ENCODE measurements around the gene MYO1G. TPM values are rescaled to one million over a fixed set of nuclear protein-coding genes. Genes with fewer than 3 reads are reported as not detected.

MYO1G gene
- total RNA-seq, 2 donors from 2014 or later, result 0.78 to 2.2 TPM

GRCh38 chr7:44921607-44922350 is 57.0 kb downstream of the MYO1G start:
- no peaks in the 10 kb centered on the region for H3K4me1 ChIP-seq
- no peak overlapping the region for H3K27ac ChIP-seq
- H3K4me3 ChIP-seq, result no peak overlapping the region
- peak; percentile 96 for DNase-seq (ENCODE audit: low spot score)
- no peaks in the 10 kb centered on the region for H3K36me3 ChIP-seq
- H3K9me3 ChIP-seq, result no peaks in the 10 kb centered on the region
- TF ChIP-seq CTCF (IDR thresholded peaks at IDR 0.05), result peak; percentile 79 to 92
- H3K27me3 ChIP-seq, result no peaks in the 10 kb centered on the region

- DNase-seq (ENCODE audit: low spot score), result no peak
- Histone ChIP-seq H3K4me1 (no peaks in the 10 kb centered on the region), H3K36me3 (no peaks in the 10 kb centered on the region), H3K9me3 (no peaks in the 10 kb centered on the region), H3K27me3 (no peaks in the 10 kb centered on the region), H3K27ac (no peak overlapping the region), H3K4me3 (no peak overlapping the region)
- no peak for TF ChIP-seq CTCF (IDR thresholded peaks at IDR 0.05)
Measured at GRCh38 chr7:44920119-44920518, 58.7 kb downstream of the MYO1G start.

DNA sequence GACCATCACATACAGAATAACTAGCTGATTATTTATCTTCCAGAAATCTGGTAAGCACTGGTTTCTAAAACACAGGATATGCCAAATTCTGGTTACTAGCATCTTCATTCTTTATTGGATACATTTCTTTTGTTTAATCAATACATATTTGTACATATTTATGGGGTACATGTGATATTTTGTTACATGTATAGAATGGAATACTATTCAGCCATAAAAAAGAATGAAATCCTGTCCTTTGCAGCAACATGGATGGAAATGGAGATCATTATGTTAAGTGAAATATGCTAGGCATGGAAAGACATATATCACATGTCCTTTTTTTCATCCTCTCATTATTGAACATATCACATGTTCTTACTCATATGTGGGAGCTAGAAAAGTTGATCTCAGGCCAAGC is 60.8 kb downstream of the MYO1G start:
- no peak overlapping the region for H3K4me3 ChIP-seq

GRCh38 chr7:44917465-44917864 is 61.4 kb downstream of the MYO1G start:
- Histone ChIP-seq H3K4me3 (no peak overlapping the region), H3K36me3 (no peaks in the 10 kb centered on the region), H3K4me1 (peaks cover 0 to 2% of the 10 kb centered on the region in 2 donors), H3K27ac (no peak overlapping the region), H3K9me3 (no peaks in the 10 kb centered on the region), H3K27me3 (no peaks in the 10 kb centered on the region)
- no peak for DNase-seq (ENCODE audit: low spot score)
- no peak for TF ChIP-seq CTCF (IDR thresholded peaks at IDR 0.05)

More for the DNA sequence above, 60.8 kb downstream of the MYO1G start:
- DNase-seq (ENCODE audit: low spot score), result no peak
- Histone ChIP-seq H3K27me3 (no peaks in the 10 kb centered on the region), H3K4me1 (no peaks in the 10 kb centered on the region), H3K9me3 (no peaks in the 10 kb centered on the region), H3K27ac (no peak overlapping the region), H3K36me3 (no peaks in the 10 kb centered on the region)
- no peak for TF ChIP-seq CTCF (IDR thresholded peaks at IDR 0.05)

DNA sequence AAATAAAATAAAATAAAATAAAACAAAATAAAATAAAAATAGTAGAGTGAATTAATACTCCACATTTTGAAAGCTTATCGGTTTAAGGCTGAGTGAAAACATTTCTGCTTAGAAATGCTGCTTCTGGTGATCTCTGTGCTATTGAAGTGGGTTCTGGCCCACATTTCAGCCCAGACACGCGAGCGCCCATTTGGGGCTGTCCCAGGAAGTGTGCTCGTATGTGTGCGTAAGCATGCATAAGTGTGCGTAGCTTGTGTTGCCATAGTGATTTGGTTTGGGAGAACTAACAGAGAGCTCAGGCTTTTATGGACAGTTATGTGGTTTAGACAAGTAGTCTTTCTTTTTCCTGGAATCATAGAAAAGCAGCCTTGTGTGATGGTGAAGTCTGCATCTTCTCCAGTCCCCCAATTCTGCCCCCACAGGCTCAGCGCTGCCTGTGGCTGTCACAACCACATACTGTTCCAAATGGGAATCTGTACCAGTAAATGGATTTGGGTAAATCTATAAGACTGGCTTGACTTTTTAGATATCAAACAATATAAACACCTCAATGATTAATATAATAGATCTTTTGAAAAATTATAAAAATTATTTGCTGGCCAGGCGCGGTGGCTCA is 63.7 kb downstream of the MYO1G start:
- Histone ChIP-seq H3K27ac (no peak overlapping the region), H3K4me1 (peaks cover 0 to 9% of the 10 kb centered on the region in 2 donors), H3K4me3 (no peak overlapping the region), H3K9me3 (no peaks in the 10 kb centered on the region), H3K36me3 (no peaks in the 10 kb centered on the region), H3K27me3 (no peaks in the 10 kb centered on the region)
- no peak for DNase-seq (ENCODE audit: low spot score)
- no peak for TF ChIP-seq CTCF (IDR thresholded peaks at IDR 0.05)

All from right atrium auricular region (tissue), 2 donors.